ENCODE data around the gene CDK18.
A peak's percentile ranks its signal among the peaks of the same experiment; 100 is the strongest.
"Not testable (repeated sequence)": the region's sequence is repeated elsewhere in the genome, so short reads cannot be mapped to it uniquely, and the experiment has no call there.

CDK18 gene

GRCh38 chr1:205504311-205505075, at the start of gene CDK18:
Gene CDK18 (plus strand): TSS chr1:205504669. CDS start chr1:205523168, 18,499 bp downstream.
- peak; percentile 44 for DNase-seq

GRCh38 chr1:205454903-205455335, 49.5 kb upstream of the CDK18 start:
- no peak for DNase-seq

- no peak for DNase-seq
Measured at GRCh38 chr1:205455581-205456382, 48.7 kb upstream of the CDK18 start, which contains the start of gene BLACAT1. Gene BLACAT1 (minus strand): TSS chr1:205456045.

GRCh38 chr1:205456383-205456867, 48.0 kb upstream of the CDK18 start:
- peak; percentile 6 for DNase-seq

- DNase-seq = no peak
Measured at GRCh38 chr1:205456868-205457745, 47.4 kb upstream of the CDK18 start.

- peak; percentile 32 for DNase-seq
Measured at GRCh38 chr1:205458777-205459566, 45.5 kb upstream of the CDK18 start.

GRCh38 chr1:205465392-205465791, 39.1 kb upstream of the CDK18 start:
- no peak for DNase-seq

- no peak for DNase-seq
Measured at GRCh38 chr1:205466595-205467220, 37.8 kb upstream of the CDK18 start.

- DNase-seq = no peak
Measured at GRCh38 chr1:205470131-205470530, 34.3 kb upstream of the CDK18 start.

GRCh38 chr1:205472737-205473441, 31.6 kb upstream of the CDK18 start:
- no peak for DNase-seq

GRCh38 chr1:205473475-205473874, 31.0 kb upstream of the CDK18 start:
- DNase-seq = no peak

GRCh38 chr1:205473966-205474365, 30.5 kb upstream of the CDK18 start:
- DNase-seq = no peak

GRCh38 chr1:205474571-205474970, 29.9 kb upstream of the CDK18 start:
- DNase-seq = no peak

- DNase-seq = no peak
Measured at GRCh38 chr1:205475855-205476254, 28.6 kb upstream of the CDK18 start.

GRCh38 chr1:205476648-205477047, 27.8 kb upstream of the CDK18 start:
- no peak for DNase-seq

- no peak for DNase-seq
Measured at GRCh38 chr1:205477121-205477758, 27.2 kb upstream of the CDK18 start.

GRCh38 chr1:205477759-205478247, 26.7 kb upstream of the CDK18 start:
- no peak for DNase-seq

- DNase-seq = not testable (repeated sequence)
Measured at GRCh38 chr1:205478985-205479384, 25.5 kb upstream of the CDK18 start.

- DNase-seq = peak; percentile 70
Measured at GRCh38 chr1:205480349-205480985, 24.0 kb upstream of the CDK18 start.

- DNase-seq = no peak
Measured at GRCh38 chr1:205481218-205481617, 23.3 kb upstream of the CDK18 start.

All from activated naive CD4-positive, alpha-beta T cell treated with Interleukin-2 at 50 U/mL for 16 hours (primary cell).